ENCODE data around the gene MYBPH.
A peak's percentile ranks its signal among the peaks of the same experiment; 100 is the strongest.

MYBPH gene

DNA sequence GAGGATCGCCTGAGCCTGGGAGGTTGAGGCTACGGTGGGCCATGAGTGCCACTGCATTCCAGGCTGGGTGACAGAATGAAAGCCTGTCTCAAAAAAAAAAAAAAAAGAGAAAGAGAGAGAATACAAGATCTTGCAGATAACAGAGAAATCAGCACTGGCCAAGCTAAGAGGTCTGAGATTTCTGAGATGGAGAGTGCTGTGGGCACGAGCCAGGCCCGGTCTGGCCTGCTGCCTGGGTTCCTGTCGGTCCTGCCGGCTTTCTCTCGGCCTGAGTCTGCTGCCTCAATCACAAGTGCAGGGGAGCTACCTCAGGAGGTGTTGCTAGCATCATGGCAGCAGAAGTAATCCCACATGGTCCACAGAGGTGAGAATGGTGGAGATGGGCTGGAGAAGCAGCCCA lies 29.1 kb downstream of the MYBPH start:
- TF ChIP-seq, protein P1, sequence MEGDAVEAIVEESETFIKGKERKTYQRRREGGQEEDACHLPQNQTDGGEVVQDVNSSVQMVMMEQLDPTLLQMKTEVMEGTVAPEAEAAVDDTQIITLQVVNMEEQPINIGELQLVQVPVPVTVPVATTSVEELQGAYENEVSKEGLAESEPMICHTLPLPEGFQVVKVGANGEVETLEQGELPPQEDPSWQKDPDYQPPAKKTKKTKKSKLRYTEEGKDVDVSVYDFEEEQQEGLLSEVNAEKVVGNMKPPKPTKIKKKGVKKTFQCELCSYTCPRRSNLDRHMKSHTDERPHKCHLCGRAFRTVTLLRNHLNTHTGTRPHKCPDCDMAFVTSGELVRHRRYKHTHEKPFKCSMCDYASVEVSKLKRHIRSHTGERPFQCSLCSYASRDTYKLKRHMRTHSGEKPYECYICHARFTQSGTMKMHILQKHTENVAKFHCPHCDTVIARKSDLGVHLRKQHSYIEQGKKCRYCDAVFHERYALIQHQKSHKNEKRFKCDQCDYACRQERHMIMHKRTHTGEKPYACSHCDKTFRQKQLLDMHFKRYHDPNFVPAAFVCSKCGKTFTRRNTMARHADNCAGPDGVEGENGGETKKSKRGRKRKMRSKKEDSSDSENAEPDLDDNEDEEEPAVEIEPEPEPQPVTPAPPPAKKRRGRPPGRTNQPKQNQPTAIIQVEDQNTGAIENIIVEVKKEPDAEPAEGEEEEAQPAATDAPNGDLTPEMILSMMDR (IDR thresholded peaks at IDR 0.05; ENCODE audit: poor library complexity, severe bottlenecking) = no peak
- Histone ChIP-seq H3K27ac (ENCODE audit: poor library complexity, severe bottlenecking) (no peak overlapping the region), H3K9me3 (ENCODE audit: severe bottlenecking) (no peaks in the 10 kb centered on the region), H3K4me3 (ENCODE audit: severe bottlenecking) (no peak overlapping the region), H3K36me3 (ENCODE audit: low read depth) (no peaks in the 10 kb centered on the region), H3K4me1 (ENCODE audit: insufficient read depth, poor library complexity, severe bottlenecking) (no peaks in the 10 kb centered on the region), H3K27me3 (ENCODE audit: insufficient read depth, poor library complexity, severe bottlenecking) (no peaks in the 10 kb centered on the region)
- DNase-seq (ENCODE audit: low spot score) = no peak
- no peak for ATAC-seq (ENCODE audit: low read depth)

DNA sequence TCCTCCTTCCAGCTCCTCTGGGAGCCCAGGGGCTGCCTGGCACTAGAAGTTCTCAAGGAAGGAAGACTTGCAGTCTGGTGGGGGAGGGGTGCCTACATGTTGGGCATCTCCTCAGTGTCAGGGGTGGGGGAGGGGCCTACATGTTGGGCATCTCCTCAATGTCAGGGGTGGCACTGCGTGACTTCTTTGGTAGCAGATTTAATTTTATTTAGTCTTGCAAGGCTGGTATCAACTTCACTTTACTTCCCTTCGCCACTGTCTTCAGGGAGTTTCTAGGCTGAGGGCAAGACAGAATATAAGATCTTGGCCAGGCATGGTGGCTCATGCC lies 29.6 kb downstream of the MYBPH start:
- no peak for DNase-seq (ENCODE audit: low spot score)
- no peaks in the 10 kb centered on the region for H3K4me1 ChIP-seq (ENCODE audit: insufficient read depth, poor library complexity, severe bottlenecking)
- no peaks in the 10 kb centered on the region for H3K36me3 ChIP-seq (ENCODE audit: low read depth)
- TF ChIP-seq, protein P1 (IDR thresholded peaks at IDR 0.05; ENCODE audit: poor library complexity, severe bottlenecking) = no peak
- H3K4me3 ChIP-seq (ENCODE audit: severe bottlenecking) = no peak overlapping the region
- H3K9me3 ChIP-seq (ENCODE audit: severe bottlenecking) = no peaks in the 10 kb centered on the region
- ATAC-seq (ENCODE audit: low read depth) = no peak
- H3K27me3 ChIP-seq (ENCODE audit: insufficient read depth, poor library complexity, severe bottlenecking) = no peaks in the 10 kb centered on the region
- H3K27ac ChIP-seq (ENCODE audit: poor library complexity, severe bottlenecking) = no peak overlapping the region

DNA sequence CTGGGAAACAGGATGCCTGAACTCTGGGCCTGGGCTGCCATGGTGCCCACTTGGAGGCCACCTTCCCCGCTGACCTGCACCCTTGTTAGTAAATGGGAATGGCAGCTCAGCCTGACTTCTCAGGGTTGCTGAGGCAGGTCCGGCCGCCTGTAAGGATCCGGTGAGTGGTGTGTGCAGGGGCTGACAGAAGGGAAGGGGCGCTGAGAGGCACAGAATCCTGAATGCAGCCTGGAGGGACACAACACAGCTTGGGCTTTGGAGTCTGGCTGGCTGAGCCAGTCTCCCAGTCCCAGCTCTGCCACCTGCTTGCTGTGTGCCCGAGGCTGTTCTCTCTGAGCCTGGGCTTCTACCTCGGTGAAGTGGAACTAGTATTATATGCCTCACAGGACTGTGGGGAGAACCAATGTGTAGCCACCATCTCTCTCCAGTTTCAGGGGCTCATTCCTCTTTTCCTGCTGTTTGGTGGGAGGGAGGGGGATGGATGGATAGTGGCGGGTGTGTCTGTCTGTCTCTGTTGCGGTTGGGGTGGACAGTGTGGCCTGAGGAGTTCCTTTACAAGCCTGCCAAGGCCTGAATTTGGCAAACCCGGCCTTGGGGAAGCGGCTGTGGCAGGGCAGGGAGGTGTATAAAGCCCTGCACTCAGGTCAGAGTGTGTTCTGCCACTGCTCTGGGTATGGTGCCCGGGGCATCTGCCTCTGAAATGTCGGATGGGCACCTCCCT lies 30.1 kb downstream of the MYBPH start:
- Histone ChIP-seq H3K27me3 (ENCODE audit: insufficient read depth, poor library complexity, severe bottlenecking) (no peaks in the 10 kb centered on the region), H3K9me3 (ENCODE audit: severe bottlenecking) (no peaks in the 10 kb centered on the region), H3K27ac (ENCODE audit: poor library complexity, severe bottlenecking) (no peak overlapping the region), H3K4me1 (ENCODE audit: insufficient read depth, poor library complexity, severe bottlenecking) (no peaks in the 10 kb centered on the region), H3K36me3 (ENCODE audit: low read depth) (no peaks in the 10 kb centered on the region), H3K4me3 (ENCODE audit: severe bottlenecking) (no peak overlapping the region)
- DNase-seq (ENCODE audit: low spot score) (no peak), ATAC-seq (ENCODE audit: low read depth) (no peak)
- TF ChIP-seq, protein P1 (IDR thresholded peaks at IDR 0.05; ENCODE audit: poor library complexity, severe bottlenecking) = no peak

DNA sequence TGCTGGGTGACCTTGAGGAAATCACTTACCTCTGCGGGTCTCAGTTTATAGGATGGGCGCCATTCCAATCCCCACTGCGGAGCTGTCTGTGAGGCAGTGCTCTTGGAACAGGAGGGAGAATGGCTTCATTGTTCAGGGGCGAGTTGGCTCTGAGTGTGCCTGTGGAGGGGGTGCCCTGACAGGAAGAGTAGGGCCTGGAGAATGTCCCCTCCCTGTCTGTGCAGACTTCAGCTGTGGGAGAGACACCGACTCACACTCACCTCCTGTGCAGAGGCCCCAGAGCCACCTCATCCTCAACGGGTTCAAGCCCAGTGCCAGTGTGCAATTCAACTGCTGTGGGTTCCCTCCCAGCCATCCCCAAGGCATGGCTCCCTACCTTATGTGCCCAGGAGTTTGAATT lies 31.0 kb downstream of the MYBPH start:
- DNase-seq (ENCODE audit: low spot score) = no peak
- Histone ChIP-seq H3K36me3 (ENCODE audit: low read depth) (no peaks in the 10 kb centered on the region), H3K27ac (ENCODE audit: poor library complexity, severe bottlenecking) (no peak overlapping the region), H3K4me3 (ENCODE audit: severe bottlenecking) (no peak overlapping the region), H3K4me1 (ENCODE audit: insufficient read depth, poor library complexity, severe bottlenecking) (no peaks in the 10 kb centered on the region), H3K27me3 (ENCODE audit: insufficient read depth, poor library complexity, severe bottlenecking) (no peaks in the 10 kb centered on the region), H3K9me3 (ENCODE audit: severe bottlenecking) (no peaks in the 10 kb centered on the region)
- TF ChIP-seq, protein P1 (IDR thresholded peaks at IDR 0.05; ENCODE audit: poor library complexity, severe bottlenecking) = no peak
- ATAC-seq (ENCODE audit: low read depth) = peak; percentile 45; the same call in 2 of the 3 replicates

DNA sequence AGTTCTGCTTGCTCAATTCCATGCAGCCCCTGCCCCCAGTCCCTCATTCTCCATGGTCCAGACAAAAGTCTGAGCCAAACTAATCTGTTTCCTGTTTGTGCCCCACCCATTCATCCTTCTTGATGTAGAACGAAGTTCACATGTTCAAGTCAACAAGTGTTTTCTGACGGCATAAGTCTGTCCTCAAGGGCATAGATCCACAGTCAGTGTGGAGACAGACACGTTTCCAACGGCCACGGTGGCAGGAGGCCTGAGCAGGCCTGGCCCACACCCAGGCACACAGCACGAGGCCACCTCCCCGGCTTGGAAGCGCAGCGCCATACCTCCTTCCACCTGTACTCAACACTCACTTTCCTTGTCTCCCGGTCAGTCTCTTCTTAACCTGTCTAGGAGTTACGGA lies 32.0 kb downstream of the MYBPH start:
- TF ChIP-seq, protein P1 (IDR thresholded peaks at IDR 0.05; ENCODE audit: poor library complexity, severe bottlenecking) = no peak
- H3K4me3 ChIP-seq (ENCODE audit: severe bottlenecking) = no peak overlapping the region
- DNase-seq (ENCODE audit: low spot score) (no peak), ATAC-seq (ENCODE audit: low read depth) (no peak)
- H3K9me3 ChIP-seq (ENCODE audit: severe bottlenecking) = no peaks in the 10 kb centered on the region
- no peaks in the 10 kb centered on the region for H3K4me1 ChIP-seq (ENCODE audit: insufficient read depth, poor library complexity, severe bottlenecking)
- no peaks in the 10 kb centered on the region for H3K36me3 ChIP-seq (ENCODE audit: low read depth)
- no peak overlapping the region for H3K27ac ChIP-seq (ENCODE audit: poor library complexity, severe bottlenecking)
- no peaks in the 10 kb centered on the region for H3K27me3 ChIP-seq (ENCODE audit: insufficient read depth, poor library complexity, severe bottlenecking)

Measured in RWPE2 (cell line).